GM18861 (cell line): ENCODE results near the gene ZNF219.

ENCODE experiments used
- ATAC-seq: cut with Tn5 transposase; IDR thresholded peaks from one replicate; pipeline ENCODE4 v1.9.1; 2021; ENCODE audit not compliant: unreplicated experiment

The ZNF219 gene

GRCh38 chr14:21087294-21088091, 11.0 kb downstream of the ZNF219 start:
- ATAC-seq = peak; percentile 63

- no peak for ATAC-seq
Observed at GRCh38 chr14:21086908-21087293, 11.6 kb downstream of the ZNF219 start.

- ATAC-seq = no peak
Observed at GRCh38 chr14:21084998-21085853, 13.2 kb downstream of the ZNF219 start.

- ATAC-seq = no peak
Observed at GRCh38 chr14:21084396-21084795, 14.1 kb downstream of the ZNF219 start.

GRCh38 chr14:21083565-21084325, 14.7 kb downstream of the ZNF219 start:
- ATAC-seq = no peak

- no peak for ATAC-seq
Observed at GRCh38 chr14:21081521-21082142, 16.8 kb downstream of the ZNF219 start.

GRCh38 chr14:21078726-21079125, 19.7 kb downstream of the ZNF219 start:
- ATAC-seq = no peak

GRCh38 chr14:21078287-21078686, 20.2 kb downstream of the ZNF219 start:
- ATAC-seq = no peak

GRCh38 chr14:21077672-21078071, 20.8 kb downstream of the ZNF219 start:
- ATAC-seq = no peak

- no peak for ATAC-seq
Observed at GRCh38 chr14:21075719-21076437, 22.6 kb downstream of the ZNF219 start.

- ATAC-seq = no peak
Observed at GRCh38 chr14:21074398-21075272, 23.8 kb downstream of the ZNF219 start.

- no peak for ATAC-seq
Observed at GRCh38 chr14:21073921-21074320, 24.5 kb downstream of the ZNF219 start.

- ATAC-seq = no peak
Observed at GRCh38 chr14:21072781-21073339, 25.6 kb downstream of the ZNF219 start.

- ATAC-seq = no peak
Observed at GRCh38 chr14:21072031-21072473, 26.4 kb downstream of the ZNF219 start.

GRCh38 chr14:21071225-21072030, 27.0 kb downstream of the ZNF219 start:
- peak; percentile 48 for ATAC-seq

- ATAC-seq = peak; percentile 2
Observed at GRCh38 chr14:21070610-21071224, 27.7 kb downstream of the ZNF219 start.

GRCh38 chr14:21070083-21070609, 28.3 kb downstream of the ZNF219 start, which contains the start of gene ARHGEF40:
Gene ARHGEF40, plus strand, starts transcription at chr14:21070304. Its CDS starts 93 bp downstream, at chr14:21070397.
- no peak for ATAC-seq
